H9 (cell line): ENCODE data around the gene KAT2B. TPM values are rescaled to one million over a fixed set of nuclear protein-coding genes. Genes with fewer than 3 reads are reported as not detected.

ENCODE experiments used
- DNase-seq: peaks from one replicate; pipeline ENCODE4 v3.0.0-alpha.2; 2017
- H2AFZ ChIP-seq: one replicate; pipeline ENCODE4 v1.6.1; 2013; ENCODE audit warnings: mild to moderate bottlenecking, low read length, control low read depth, moderate library complexity
- H2AK5ac ChIP-seq: 2 replicates; pipeline ENCODE4 v1.6.1; 2013; ENCODE audit warnings: low read length, control low read depth, mixed read lengths; ENCODE audit not compliant: insufficient read length
- H2BK120ac ChIP-seq: one replicate; pipeline ENCODE4 v1.6.1; 2013; ENCODE audit warnings: low read depth, mild to moderate bottlenecking, low read length, control low read depth, inconsistent platforms; ENCODE audit not compliant: poor library complexity, severe bottlenecking
- H2BK12ac ChIP-seq: 2 replicates; pipeline ENCODE4 v1.6.1; 2013; ENCODE audit warnings: low read length, control low read depth, mixed read lengths, low read depth; ENCODE audit not compliant: insufficient read length
- H2BK15ac ChIP-seq: 2 replicates; pipeline ENCODE4 v1.6.1; 2013; ENCODE audit warnings: low read depth, low read length, control low read depth
- H2BK20ac ChIP-seq: one replicate; pipeline ENCODE4 v1.6.1; 2013; ENCODE audit warnings: low read depth, mild to moderate bottlenecking, low read length, control low read depth, inconsistent platforms; ENCODE audit not compliant: poor library complexity, severe bottlenecking
- H2BK5ac ChIP-seq: 2 replicates; pipeline ENCODE4 v1.6.1; 2013; ENCODE audit warnings: low read length, control low read depth, mixed read lengths; ENCODE audit not compliant: insufficient read length
- H3K14ac ChIP-seq: 2 replicates; pipeline ENCODE4 v1.6.1; 2013; ENCODE audit warnings: low read length, control low read depth; ENCODE audit not compliant: insufficient read depth
- H3K18ac ChIP-seq: 2 replicates; pipeline ENCODE4 v1.6.1; 2013; ENCODE audit warnings: low read depth, mild to moderate bottlenecking, mixed read lengths, low read length, control low read depth; ENCODE audit not compliant: insufficient read length
- H3K23ac ChIP-seq: 2 replicates; pipeline ENCODE4 v1.6.1; 2013; ENCODE audit warnings: low read length, control low read depth, mixed read lengths, low read depth; ENCODE audit not compliant: insufficient read length
- H3K23me2 ChIP-seq: 2 replicates; pipeline ENCODE4 v1.6.1; 2013; ENCODE audit warnings: low read depth, mild to moderate bottlenecking, mixed read lengths, low read length, control low read depth; ENCODE audit not compliant: insufficient read length, poor library complexity, severe bottlenecking
- H3K27ac ChIP-seq: 2 replicates; pipeline ENCODE4 v1.5.1; 2013; ENCODE audit warnings: low read length, control low read depth, mixed read lengths, low read depth; ENCODE audit not compliant: insufficient read length
- H3K27me3 ChIP-seq: 2 replicates; pipeline ENCODE4 v1.6.1; 2013; ENCODE audit warnings: low read length, control low read depth, inconsistent platforms; ENCODE audit not compliant: insufficient read depth
- H3K4ac ChIP-seq: 2 replicates; pipeline ENCODE4 v1.6.1; 2013; ENCODE audit warnings: low read depth, mild to moderate bottlenecking, control low read depth, inconsistent platforms, low read length, moderate library complexity
- H3K4me1 ChIP-seq: 2 replicates; pipeline ENCODE4 v1.6.1; 2013; ENCODE audit warnings: low read length, control low read depth, inconsistent platforms; ENCODE audit not compliant: insufficient read depth
- H3K4me2 ChIP-seq: 2 replicates; pipeline ENCODE4 v1.6.1; 2013; ENCODE audit warnings: low read length, control low read depth, mixed read lengths; ENCODE audit not compliant: insufficient read length, insufficient read depth
- H3K56ac ChIP-seq: 2 replicates; pipeline ENCODE4 v1.6.1; 2013; ENCODE audit warnings: low read depth, mild to moderate bottlenecking, mixed read lengths, low read length, control low read depth; ENCODE audit not compliant: insufficient read length
- H3K79me1 ChIP-seq: 2 replicates; pipeline ENCODE4 v1.6.1; 2013; ENCODE audit warnings: low read depth, mild to moderate bottlenecking, moderate library complexity, low read length, control low read depth, inconsistent platforms; ENCODE audit not compliant: insufficient read depth, poor library complexity, severe bottlenecking
- H3K79me2 ChIP-seq: 2 replicates; pipeline ENCODE4 v1.6.1; 2013; ENCODE audit warnings: low read length, control low read depth, inconsistent platforms; ENCODE audit not compliant: insufficient read depth
- H3K9ac ChIP-seq: 2 replicates; pipeline ENCODE4 v1.6.1; 2013; ENCODE audit warnings: low read length, control low read depth, mixed read lengths; ENCODE audit not compliant: insufficient read length; ENCODE audit errors: extremely low read depth
- H3K9me3 ChIP-seq: one replicate; pipeline ENCODE4 v1.6.1; 2013; ENCODE audit warnings: low read depth, low read length, inconsistent platforms; ENCODE audit not compliant: control insufficient read depth
- H3T11ph ChIP-seq: one replicate; pipeline ENCODE4 v1.6.1; 2013; ENCODE audit warnings: mild to moderate bottlenecking, low read length, control low read depth, inconsistent platforms
- H4K20me1 ChIP-seq: one replicate; pipeline ENCODE4 v1.6.1; 2013; ENCODE audit not compliant: control insufficient read depth, insufficient read length, insufficient read depth
- H4K5ac ChIP-seq: 2 replicates; pipeline ENCODE4 v1.6.1; 2013; ENCODE audit warnings: low read depth, mild to moderate bottlenecking, mixed read lengths, low read length, control low read depth; ENCODE audit not compliant: insufficient read length
- H4K8ac ChIP-seq: replicated peaks from 2 replicates; pipeline ENCODE4 v1.6.1; 2013; ENCODE audit warnings: low read length, control low read depth, mixed read lengths, low read depth; ENCODE audit not compliant: insufficient read length
- H4K91ac ChIP-seq: 2 replicates; pipeline ENCODE4 v1.6.1; 2013; ENCODE audit warnings: low read depth, mild to moderate bottlenecking, moderate library complexity, mixed read lengths, low read length, control low read depth; ENCODE audit not compliant: insufficient read length
- H3K27ac Mint-ChIP-seq, 3 experiments: 2 replicates in 2 of 3; 3 replicates in 1 of 3; pipeline ENCODE4 v1.8.0; 2020 to 2021; ENCODE audit warnings: mixed read lengths in 3 of 3, mild to moderate bottlenecking in 1 of 3, moderate library complexity in 1 of 3
- H3K27me3 Mint-ChIP-seq: 2 replicates; pipeline ENCODE4 v1.8.0; 2021; ENCODE audit warnings: low read depth, mild to moderate bottlenecking, moderate library complexity, mixed read lengths
- H3K36me3 Mint-ChIP-seq, 3 experiments: 2 replicates in 2 of 3; 3 replicates in 1 of 3; pipeline ENCODE4 v1.8.0; 2020 to 2021; ENCODE audit warnings: low read depth in 3 of 3, mixed read lengths in 3 of 3; ENCODE audit not compliant: insufficient read depth in 1 of 3
- H3K4me1 Mint-ChIP-seq, 2 experiments: 2 replicates each; pipeline ENCODE4 v1.8.0; 2020; ENCODE audit warnings: mixed read lengths in 2 of 2
- H3K4me3 Mint-ChIP-seq, 2 experiments: 2 replicates in 1 of 2; 3 replicates in 1 of 2; pipeline ENCODE4 v1.8.0; 2020 to 2021; ENCODE audit warnings: mild to moderate bottlenecking in 2 of 2, mixed read lengths in 2 of 2, moderate library complexity in 1 of 2
- H3K9me3 Mint-ChIP-seq, 2 experiments: 2 replicates in 1 of 2; 3 replicates in 1 of 2; pipeline ENCODE4 v1.8.0; 2020; ENCODE audit warnings: mild to moderate bottlenecking in 2 of 2, mixed read lengths in 2 of 2, moderate library complexity in 1 of 2
- CTCF ChIP-seq: fragments of 200-600 bp; sonication (generic); conservative IDR thresholded peaks from 3 replicates; pipeline ENCODE4 v1.8.0; 2021; ENCODE audit warnings: antibody characterized with exemption, mild to moderate bottlenecking
- WGBS: extraction: QIAGEN DNeasy Blood & Tissue Kit; methylation state at CpG from one replicate; pipeline ENCODE4 v1.1.7; 2013; ENCODE audit warnings: missing lambda C conversion rate, low lambda C conversion rate, mixed read lengths; ENCODE audit not compliant: insufficient read length; ENCODE audit errors: extremely low coverage; 5-methylcytosine and 5-hydroxymethylcytosine counted together
- total RNA-seq: library from RNA; stranded (reverse); gene quantifications from 2 replicates; pipeline ENCODE4 v1.2.1, GENCODE V29; 2021

The KAT2B gene
- total RNA-seq, 1 experiment from 2014 or later: 6.3 TPM

- Histone ChIP-seq H2BK15ac (no peak overlapping the region), H3K27ac (no peak overlapping the region), H2BK20ac (no peak overlapping the region), H3K4ac (no peak overlapping the region), H3K23ac (no peak overlapping the region), H3K14ac (no peak overlapping the region), H2AK5ac (no peak overlapping the region), H3K18ac (no peak overlapping the region), H2AFZ (no peak overlapping the region), H4K91ac (no peak overlapping the region), H3K79me2 (no peaks in the 10 kb centered on the region), H4K20me1 (no peaks in the 10 kb centered on the region), H3T11ph (no peak overlapping the region), H4K8ac (no peak overlapping the region), H3K9ac (no peak overlapping the region), H2BK5ac (no peak overlapping the region), H3K79me1 (no peaks in the 10 kb centered on the region), H2BK12ac (no peak overlapping the region), H3K27me3 (no peaks in the 10 kb centered on the region), H2BK120ac (no peak overlapping the region), H3K4me2 (no peak overlapping the region), H3K23me2 (no peaks in the 10 kb centered on the region), H3K56ac (no peak overlapping the region), H3K4me1 (no peaks in the 10 kb centered on the region), H4K5ac (no peak overlapping the region), H3K9me3 (no peaks in the 10 kb centered on the region)
- Mint-ChIP-seq H3K27ac (no peak overlapping the region), H3K27me3 (no peaks in the 10 kb centered on the region), H3K4me1 (peaks cover 3 to 11% of the 10 kb centered on the region in 2 experiments), H3K9me3 (no peaks in the 10 kb centered on the region; a peak in 1 of 5 replicates), H3K36me3 (no peaks in the 10 kb centered on the region), H3K4me3 (no peak overlapping the region)
- WGBS: no CpG with 5 or more reads among the region's 1 CpG
- no peak for TF ChIP-seq CTCF
- DNase-seq: no peak
Observed at GRCh38 chr3:20136231-20136630, 96.0 kb downstream of the KAT2B start.
